ENCODE data around the gene KLHL3.

- TF ChIP-seq CTCF (IDR thresholded peaks at IDR 0.05 in 4 of 5, conservative IDR thresholded peaks at IDR 0.05 in 1 of 5) (peak; percentile 41 to 70 (median 56)), POLR2A (IDR thresholded peaks at IDR 0.05) (no peak)
Observed at GRCh38 chr5:137743031-137743640, 7.2 kb upstream of the KLHL3 start.
